GM18867 (cell line): Measurements from ENCODE around the gene TSPAN3.

Experiments used
- ATAC-seq: cut with Tn5 transposase; IDR thresholded peaks from one replicate; pipeline ENCODE4 v1.9.1; 2021; ENCODE audit warnings: mild to moderate bottlenecking, moderate library complexity; ENCODE audit not compliant: unreplicated experiment

TSPAN3 gene

GRCh38 chr15:77035584-77035983, 35.3 kb downstream of the TSPAN3 start:
- ATAC-seq: no peak

GRCh38 chr15:77034695-77035489, 36.0 kb downstream of the TSPAN3 start:
- no peak for ATAC-seq

GRCh38 chr15:77033729-77034671, 36.9 kb downstream of the TSPAN3 start:
- no peak for ATAC-seq

DNA sequence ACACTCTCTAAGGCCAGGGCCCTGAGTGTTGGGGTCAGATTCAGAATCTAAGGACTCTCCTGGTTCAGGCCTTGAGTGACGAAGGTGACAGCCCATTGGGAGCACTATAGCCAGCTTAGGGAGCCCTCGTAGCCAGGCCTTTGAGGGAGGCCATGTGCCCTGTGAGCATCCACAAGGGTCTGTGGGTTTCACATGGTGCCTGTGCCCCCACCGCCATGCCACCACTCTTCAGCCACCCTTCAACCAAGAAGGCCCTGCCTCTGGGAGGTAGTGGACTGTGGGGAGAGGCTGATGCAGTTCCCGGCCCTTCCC, 37.5 kb downstream of the TSPAN3 start:
- no peak for ATAC-seq

DNA sequence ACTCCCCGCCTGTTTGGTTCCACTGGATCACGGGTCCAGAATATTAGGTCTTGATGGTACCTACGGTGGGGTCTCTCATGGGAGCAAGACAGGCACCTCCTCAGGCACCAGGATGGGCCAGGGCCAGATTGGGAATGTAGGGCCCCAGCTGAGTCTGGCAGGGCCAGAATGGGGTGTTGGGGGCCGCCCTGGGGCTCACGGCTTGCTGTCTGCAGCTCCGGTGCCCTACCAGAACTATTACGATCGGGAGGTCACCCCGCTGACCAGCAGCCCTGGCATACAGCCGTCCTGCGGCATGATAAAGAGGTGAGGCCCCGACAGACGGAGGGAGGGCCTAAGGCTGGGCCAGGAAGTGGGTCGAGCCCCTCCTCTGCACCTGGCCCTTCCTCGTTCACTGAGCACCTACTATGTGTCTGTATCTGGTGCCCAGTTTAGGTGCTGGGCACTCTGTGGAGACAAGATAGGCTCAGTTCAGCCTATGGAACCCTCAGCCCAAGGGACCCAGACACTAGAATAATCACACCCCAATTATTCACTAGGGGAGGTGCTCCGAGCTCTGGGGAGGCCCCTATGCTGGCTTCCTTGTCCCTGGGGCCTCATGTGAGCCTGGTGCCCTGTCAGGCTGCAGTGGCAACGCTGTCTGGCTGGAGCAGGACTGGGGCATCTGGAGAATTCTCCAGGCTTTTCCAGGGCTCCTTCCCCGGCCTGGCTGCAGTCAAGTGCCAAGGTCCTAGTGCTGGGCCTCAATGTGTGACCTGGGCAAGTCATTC, 38.1 kb downstream of the TSPAN3 start:
- ATAC-seq: no peak

DNA sequence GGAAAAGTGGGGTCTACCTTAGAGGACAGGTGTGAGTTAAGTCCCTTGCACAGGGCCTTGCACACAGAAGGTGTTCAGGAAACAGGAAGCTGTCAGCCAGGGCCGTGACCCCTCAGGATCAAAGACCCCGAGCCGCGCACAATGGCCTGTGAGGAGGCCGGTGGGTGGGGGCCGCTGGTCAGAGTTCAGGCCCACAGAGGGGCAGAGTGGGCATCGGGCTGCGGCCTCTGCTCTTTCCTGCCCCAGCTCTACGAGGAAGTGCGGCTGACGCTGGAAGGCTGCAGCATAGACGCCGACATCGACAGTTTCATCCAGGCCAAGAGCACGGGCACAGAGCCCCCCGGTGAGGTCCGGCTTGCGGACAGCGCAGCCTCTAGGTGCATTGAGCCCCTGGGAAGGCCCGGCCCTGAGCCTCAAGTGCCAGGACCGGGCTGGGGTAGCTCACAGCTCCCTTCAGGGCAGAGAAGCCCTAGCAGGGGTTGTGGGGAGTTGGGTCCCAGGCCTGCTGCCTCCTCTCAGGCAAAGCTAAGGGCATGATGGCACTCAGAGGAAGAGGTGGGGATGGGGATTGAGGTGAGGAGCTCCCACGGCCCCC, 38.8 kb downstream of the TSPAN3 start:
- no peak for ATAC-seq

DNA sequence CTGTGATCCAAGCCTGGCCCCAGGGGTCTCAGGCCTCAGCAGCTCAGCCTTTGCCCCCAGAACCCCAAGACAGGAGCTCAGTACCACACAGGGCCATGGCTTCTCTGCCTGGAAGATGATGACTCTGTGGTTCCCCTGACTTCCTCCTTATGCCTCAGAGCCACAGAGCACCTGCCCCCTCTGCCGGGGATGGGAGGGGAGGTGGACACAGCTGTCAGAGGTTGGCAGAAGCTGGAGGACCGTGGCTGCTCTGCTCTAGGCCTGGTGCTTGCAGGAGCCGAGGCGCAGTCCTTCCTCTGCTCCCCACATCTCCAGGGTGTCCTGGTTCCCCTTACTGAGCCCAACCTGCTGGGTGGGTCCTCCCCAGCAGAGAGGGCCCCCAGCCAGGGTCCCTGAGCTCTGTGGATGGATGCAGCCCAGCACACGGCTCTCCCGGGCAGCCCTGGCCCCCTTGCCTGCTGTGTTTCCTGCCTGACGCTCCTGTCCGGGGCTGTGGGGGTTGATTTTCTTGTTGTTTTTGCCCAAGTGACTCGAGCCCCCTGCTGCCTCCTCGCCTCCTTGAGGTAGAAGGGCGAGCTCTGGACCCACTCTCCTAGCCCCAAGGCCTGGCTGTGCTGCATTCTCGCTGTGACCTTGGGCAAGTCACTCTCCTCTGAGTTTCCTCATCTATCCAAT, 39.4 kb downstream of the TSPAN3 start:
- ATAC-seq: no peak

DNA sequence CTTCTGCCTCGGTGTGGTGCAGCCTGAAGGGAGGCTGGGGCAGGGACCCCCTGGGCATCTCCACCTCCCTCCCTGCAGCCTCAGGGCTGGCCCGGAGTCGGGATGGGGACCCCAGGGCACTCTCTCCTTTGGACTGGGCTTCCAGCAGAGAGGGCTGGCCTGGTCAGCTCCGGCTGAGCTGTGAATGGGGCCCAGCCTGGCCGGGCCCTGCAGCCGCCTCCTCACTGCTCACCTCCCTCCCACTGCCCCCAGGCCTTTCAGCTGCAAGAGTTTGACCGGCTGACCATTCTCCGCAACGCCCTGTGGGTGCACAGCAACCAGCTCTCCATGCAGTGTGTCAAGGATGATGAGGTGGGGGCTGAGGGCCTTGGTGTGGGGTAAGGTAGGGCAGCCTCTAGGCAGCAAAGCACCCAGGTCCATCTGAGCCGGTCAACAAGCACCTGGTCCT, 40.0 kb downstream of the TSPAN3 start:
- ATAC-seq: no peak

- ATAC-seq: no peak
Measured at GRCh38 chr15:77030048-77030927, 40.6 kb downstream of the TSPAN3 start.

- ATAC-seq: no peak
Measured at GRCh38 chr15:77029166-77030047, 41.5 kb downstream of the TSPAN3 start.

DNA sequence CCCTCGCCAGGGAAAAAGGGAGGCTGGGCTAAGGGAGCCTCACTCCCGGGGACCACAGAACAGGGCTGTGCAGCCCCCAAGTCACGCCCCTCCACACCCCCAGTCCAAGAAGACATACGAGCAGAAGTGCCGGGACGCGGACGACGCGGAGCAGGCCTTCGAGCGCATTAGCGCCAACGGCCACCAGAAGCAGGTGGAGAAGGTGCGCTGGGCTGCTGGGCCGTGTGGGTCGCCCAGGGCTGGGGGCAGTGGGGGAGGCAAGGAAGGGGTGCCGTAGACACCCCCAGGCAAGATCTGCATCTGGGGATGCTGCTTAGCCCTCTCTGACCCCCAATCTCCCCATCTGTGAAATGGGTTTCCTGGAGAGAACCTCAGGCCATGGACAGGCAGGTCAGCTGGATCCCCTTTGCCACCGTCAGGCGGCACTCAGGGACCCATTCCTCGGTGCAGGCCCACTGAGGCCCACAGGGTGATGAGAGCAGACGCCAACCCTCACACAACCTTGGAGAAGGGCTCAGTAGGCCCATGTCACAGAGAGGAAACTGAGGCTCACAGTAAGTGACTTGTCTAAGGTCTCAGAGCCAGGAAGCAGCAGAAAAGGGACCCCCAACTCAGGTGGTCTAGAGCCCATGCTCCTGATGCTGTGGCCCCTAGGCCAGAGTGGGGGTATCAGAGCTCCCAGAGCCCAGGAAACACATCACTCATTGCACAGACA, 42.3 kb downstream of the TSPAN3 start:
- no peak for ATAC-seq

DNA sequence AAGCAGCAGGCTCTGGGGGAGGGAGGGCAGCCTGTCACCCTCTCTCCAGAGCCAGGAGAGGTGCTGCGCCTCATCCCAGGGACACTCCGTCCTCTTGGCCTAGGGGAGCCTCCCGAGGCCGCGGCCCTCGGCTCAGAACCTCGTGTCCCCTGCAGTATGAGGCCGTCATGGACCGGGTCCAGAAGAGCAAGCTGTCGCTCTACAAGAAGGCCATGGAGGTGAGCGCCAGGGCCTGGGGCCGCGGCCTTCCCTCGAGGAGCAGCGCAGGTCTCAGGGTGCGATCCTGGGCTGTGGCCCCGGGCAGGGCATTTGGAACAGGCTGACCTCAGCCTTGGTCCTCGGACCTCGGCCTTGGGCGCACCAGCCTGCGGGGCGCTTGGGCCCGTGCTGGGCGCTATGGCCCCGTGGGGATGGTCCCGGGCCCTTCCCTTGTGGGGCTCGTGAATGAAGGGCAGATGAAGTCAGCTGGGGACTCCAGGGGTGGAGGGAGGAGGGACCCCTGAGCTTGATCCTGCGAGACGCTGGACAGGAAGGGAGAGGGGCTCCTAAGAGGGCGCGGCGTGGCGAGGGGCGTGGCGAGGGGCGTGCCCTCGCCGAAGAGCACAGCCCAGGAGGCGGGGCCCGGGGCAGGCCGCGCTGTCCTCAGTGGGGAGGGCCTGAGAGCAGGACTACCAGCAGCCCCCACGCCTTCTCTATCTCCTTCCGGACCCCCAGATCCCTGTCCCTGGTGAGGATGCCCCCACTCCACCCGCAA, 43.0 kb downstream of the TSPAN3 start:
- ATAC-seq: no peak

DNA sequence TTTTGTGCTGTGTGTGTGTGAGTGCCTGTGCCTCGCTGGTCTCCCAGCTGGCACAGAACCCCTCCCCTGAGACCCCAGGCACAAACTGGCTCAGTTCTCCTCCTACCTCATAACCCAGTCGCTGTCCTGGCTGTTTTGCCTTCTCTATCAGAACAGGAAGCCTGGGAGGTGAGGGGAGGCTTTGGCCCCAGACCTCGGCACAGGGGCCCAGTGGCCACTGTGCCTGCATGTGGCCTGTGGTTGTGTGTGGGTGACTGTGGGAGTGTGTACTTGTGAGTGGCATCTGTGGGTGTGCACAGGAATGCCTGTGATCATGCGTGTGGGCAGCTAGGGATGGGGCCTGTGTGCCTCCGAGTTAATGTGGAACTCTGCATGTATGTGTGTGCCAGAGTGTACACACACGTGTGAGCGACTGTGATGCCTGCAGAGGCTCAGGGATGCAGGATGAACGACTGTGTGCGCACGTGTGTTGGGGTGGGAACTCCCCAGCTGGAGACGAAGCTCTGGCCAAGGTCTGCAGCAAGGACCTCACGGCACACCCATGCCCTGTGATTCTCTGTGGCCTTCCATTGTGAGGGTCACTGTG, 43.7 kb downstream of the TSPAN3 start:
- no peak for ATAC-seq

GRCh38 chr15:77026501-77027110, 44.3 kb downstream of the TSPAN3 start:
- ATAC-seq: no peak

DNA sequence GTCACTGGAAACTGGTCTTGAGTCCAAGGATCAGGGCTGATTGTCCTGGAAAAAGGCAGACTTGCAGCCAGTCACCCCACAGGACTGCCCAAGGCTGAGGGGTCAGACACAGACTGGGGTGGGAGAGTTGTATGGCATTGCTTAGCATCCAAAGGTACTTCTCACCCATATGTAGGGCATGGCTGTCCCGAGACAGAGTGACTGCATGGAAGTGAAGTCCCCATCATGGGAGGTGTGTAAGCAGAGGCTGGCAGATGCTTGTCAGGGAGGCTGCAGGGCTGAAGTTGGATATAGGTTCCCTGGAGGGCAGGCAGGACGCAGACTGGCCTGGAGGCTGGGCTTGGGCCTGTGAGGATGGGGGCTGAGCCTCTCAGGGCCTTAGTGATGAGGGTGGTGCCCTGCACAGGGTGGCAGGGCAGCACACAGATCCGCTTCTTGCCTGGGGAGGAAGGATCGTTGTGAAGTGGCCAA, 44.9 kb downstream of the TSPAN3 start:
- ATAC-seq: no peak
